AG08396 (cell line): ENCODE data around the gene GCH1.
A peak's percentile ranks its signal among the peaks of the same experiment; 100 is the strongest.
"Not testable (repeated sequence)": the region's sequence is repeated elsewhere in the genome, so short reads cannot be mapped to it uniquely, and the experiment has no call there.

Experiments used
- DNase-seq: peaks from one replicate; pipeline ENCODE4 v3.0.0; 2012; ENCODE audit warnings: low spot score, mixed read lengths

Gene GCH1, protein sequence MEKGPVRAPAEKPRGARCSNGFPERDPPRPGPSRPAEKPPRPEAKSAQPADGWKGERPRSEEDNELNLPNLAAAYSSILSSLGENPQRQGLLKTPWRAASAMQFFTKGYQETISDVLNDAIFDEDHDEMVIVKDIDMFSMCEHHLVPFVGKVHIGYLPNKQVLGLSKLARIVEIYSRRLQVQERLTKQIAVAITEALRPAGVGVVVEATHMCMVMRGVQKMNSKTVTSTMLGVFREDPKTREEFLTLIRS

DNA sequence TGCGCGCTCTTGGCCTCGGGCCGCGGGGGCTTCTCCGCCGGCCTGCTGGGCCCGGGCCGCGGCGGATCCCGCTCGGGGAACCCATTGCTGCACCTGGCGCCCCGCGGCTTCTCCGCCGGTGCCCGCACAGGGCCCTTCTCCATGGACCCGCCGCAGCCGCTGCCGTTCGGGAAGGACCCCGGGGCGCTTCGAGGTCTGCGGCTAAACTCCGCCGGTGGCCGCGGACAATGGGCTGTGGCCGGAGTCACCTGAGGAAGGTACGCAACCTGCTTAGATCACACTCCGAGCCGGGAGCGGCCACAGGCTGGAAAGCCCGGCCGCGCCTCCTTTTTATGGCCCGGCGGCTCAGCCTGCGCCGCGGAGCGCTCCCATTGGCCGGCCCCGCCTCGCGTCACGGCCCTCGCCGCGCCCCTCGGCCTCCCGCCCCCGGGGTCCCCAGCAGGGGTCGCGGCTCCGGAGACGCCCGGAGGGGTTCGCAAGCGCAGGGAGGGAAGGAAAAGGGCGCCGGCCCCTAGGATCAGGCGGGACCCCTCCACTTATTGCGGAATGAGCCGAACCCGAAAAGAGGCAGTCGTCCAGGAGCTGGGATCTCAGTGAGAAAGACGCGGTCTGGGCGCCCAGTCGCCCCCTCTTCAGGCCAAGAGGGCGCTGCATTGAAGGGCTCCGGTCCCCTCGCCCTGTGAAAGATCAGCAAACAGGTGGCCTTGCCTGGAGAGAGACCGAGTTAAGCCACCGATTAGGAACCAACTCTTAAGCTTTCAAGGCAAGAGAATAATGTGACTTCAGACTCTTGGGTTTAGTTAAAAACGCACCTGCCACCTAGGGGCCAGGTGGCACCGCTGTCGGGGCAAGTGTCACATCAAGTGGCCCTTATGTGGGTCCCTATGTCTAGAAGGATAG is at the start of gene GCH1:
Gene GCH1 (minus strand): TSS at position 306 of the 900 bp plus-strand sequence. CDS start 163 bp downstream, at position 143.
- peak; percentile 77 for DNase-seq

DNA sequence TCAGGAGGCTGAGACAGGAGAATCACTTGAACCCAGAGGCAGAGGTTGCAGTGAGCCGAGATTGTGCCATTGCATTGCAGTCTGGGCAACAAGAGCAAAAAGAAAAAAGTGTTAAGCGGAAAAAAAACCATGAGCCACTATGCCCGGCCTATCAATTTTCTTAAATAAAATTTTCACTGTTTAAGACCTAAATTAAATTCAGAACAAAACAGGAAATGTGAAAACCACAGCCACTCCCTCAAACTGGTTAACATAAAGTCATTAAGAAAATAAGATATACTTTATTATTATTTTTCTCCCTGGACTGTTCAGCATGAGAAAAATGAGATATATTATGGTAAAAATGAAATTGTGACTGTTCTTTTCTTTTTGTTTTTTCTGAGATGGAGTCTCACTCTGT is 44.6 kb upstream of the GCH1 start:
- no peak for DNase-seq

DNA sequence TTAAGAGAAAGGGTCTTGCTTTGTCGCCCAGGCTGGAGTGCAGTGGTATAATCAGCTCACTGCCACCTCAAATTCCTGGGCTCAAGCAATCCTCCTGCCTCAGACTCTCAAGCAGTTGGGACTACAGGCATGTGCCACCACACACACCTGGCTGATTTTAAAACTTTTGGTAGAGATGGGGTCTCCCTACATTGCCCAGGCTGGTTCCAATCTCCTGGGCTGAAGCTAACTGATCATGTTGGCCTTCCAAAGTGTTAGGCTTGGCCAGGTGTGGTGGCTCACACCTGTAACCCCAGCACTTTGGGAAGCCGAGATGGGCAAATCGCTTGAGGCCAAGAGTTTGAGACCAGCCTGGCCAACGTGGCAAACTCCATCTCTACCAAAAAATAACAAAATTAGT is 43.9 kb upstream of the GCH1 start:
- no peak for DNase-seq

DNA sequence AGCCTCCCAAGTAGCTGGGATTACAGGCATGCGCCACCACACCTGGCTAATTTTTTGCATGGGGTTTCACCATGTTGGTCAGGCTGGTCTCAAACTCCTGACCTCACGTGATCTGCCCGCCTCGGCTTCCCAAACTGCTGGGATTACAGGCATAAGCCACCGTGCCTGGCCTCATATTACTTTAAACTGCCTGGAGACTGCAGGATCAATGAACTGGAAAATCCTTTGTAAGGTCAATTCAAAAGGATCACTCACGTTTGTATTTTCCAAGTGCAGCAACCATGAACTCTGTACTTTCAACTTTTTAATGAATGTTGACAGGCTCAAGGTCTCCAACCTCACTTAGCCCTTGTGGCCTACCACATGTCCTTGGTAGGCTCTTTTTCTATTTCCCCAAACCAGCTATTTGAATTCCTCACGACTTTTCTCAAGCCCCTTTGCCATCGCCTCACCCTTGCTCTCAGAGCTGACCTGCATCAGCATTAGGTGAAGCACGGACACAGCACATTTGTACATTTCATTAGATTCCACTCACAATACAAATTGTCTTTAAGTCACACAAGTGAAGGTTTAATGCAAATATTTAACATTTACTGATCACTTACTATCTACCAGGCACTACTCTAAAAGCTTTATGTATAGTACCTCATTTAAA is 42.2 kb upstream of the GCH1 start:
- no peak for DNase-seq

DNA sequence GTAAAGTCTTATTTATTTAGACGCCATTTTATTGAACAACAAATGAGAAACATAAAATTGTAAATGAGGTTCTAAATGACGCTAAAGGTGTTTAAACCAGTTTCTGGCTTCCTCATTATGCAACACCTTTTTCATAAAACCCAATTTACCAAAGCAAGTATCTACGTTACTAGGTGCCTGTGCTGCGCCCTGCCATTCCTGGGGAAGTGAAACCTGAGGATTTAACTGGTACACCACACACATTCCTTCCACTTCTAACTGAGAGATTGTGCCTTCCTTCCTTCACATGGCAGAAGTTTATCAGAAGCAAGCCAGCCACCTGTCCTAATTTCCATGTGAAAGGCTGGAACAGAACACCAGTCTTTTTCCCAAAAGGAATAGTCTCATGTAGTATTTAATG is 40.3 kb upstream of the GCH1 start:
- DNase-seq = no peak

DNA sequence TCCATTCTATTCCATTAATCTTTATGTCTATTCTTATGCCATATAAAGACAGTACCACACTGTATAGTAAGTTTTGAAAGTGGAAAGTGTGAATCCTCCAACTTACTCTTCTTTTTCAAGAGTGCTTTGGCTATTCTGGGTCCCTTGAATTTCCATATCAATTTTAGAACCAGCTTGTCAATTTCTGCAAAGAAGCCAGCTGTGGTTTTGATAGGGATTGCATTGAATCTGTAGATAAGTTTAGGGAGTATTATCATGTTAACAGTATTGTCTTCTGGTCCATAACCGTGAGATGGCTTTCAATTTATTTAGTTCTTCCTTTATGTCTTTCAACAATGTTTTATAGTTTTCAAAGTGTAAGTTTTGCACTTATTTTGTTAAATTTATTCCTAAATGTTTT is 34.2 kb upstream of the GCH1 start:
- DNase-seq = no peak

DNA sequence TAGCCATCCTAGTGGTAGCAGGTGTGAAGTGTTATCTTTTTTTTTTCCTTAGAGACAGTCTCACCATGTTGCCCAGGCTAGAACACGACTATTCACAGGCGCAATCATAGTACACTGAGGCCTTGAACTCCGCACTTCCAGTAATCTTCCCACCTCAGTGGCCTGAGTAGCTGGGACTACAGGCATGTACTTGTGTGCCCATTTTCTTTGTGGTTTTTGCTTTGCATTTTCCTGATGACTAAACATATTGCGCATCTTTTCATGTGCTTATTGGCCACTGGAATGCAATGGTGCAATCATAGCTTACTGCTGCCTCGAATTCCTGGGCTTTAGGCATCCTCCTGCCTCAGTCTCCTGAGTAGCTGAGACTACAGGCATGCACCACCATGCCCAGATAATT is 33.3 kb upstream of the GCH1 start:
- DNase-seq = no peak

DNA sequence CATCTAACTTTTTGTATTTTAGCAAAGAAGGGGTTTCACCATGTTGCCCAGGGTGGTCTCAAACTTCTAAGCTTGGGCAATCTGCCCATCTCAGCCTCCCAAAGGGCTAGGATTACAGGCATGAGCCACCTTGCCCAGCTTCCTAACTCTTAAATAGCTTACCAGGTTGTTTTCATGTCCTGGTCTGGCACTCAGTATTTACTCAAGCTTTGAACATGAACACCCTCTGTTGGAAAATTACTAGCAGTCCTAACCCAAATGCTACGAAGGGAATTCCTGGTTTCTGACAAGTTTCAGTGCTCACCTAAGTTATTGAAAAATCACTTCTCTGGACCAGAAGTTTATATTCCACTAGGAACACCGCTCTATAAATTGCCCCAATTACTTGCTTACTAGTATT is 32.5 kb upstream of the GCH1 start:
- DNase-seq = no peak

DNA sequence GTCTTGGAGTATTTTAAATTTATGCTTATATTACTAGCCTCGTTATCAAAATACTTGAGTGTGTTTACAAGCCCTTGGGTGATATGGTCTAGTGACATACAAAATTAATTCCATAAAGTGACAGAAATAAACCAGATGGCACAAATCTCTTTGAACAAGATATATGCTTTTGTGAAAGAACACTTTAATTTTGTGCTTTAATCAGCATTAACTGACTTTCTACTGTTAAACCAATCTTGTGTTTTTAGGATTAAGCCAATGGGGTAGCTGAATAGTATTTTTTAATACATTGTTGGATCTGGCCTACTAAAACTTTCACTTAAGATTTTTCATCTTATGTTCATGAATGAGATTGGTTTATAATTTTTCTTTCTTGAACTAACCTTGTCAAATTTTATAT is 30.4 kb upstream of the GCH1 start:
- no peak for DNase-seq

DNA sequence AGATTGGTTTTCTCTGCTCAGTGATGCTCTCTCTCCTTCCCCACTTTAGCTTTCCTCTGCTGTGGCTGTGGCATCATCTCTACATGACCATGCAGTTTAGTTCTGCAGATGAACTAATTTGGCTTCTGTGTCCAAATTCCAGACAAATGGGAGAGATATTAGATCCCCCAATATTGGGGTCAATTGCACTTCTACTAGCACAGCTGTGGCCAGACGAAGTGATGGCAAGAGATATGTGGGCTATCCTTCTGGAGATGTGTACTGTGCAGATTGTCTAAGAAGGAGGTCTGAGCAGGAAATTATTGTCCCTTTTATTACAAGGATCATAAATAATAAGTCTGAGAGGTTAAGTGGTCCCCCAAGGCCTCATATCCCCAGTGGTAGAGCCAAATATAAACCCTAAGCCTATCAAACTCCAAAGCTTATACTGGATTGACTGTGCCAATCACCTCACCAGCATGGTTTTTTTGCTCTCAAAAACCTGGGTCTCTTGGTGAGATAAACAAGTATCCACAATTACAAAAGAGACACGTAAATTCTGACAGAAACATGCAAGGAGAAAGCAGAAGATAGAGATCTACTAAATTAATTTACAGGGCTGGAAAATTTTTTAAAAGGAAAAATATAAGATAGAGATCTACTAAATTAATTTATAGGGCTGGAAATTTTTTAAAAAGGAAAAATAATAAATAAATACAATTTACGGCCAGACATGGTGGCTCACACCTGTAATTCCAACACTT is 29.1 kb upstream of the GCH1 start:
- no peak for DNase-seq

DNA sequence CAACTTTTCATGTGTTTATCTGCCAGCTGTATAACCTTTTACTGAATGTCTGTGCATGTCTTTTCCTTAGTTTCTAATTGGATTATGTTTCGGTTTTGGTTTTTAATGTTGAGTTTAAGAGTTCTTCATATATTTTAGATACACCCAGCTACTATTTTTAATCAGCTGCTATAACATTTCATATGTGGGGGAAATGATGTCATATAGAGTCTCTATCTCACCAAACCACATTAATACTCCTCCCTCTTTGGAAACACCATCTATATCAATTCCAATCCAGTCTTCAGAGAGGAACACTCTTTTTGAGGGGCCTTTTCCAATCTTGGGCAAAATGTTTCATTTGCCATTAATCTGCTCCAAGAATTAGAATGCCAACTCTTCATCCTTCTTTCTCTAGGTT is 28.5 kb upstream of the GCH1 start:
- DNase-seq = no peak

DNA sequence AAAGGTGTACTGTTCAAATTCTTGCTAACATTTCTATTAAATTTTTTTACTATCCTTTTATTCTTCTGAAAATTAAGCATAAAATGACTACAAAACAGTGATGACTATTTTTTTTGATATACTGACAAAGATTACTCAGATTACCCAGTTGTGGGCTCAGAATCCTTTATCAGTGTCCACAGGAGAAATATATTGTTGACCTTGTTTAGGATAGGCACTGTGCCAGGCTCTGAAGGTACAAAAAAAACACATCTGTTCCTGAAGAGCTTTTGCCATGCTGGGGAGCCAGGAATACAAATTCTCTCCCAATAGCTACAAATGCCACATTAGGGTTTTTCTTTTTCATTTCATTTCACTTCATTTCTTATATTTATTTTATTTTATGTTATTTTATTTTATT is 26.9 kb upstream of the GCH1 start:
- DNase-seq = no peak

DNA sequence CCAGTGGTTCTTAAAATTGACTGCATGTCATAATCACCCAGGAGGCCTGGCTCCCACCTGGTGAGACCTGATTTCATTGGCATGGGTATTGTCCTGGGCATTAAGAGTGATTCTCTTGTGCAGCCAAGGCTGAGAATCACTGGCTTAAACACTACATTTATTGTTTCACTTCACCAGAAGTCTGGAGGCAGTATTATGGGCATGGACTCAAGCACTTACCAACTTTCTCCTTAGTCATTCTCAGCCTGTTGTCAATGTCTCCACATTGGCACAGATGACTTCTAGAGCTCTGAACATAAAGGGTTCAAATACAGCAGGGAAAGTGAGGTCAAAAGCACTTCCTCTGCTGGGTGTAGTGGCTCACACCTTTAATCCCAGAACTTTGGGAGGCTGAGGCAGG is 25.6 kb upstream of the GCH1 start:
- DNase-seq = no peak

DNA sequence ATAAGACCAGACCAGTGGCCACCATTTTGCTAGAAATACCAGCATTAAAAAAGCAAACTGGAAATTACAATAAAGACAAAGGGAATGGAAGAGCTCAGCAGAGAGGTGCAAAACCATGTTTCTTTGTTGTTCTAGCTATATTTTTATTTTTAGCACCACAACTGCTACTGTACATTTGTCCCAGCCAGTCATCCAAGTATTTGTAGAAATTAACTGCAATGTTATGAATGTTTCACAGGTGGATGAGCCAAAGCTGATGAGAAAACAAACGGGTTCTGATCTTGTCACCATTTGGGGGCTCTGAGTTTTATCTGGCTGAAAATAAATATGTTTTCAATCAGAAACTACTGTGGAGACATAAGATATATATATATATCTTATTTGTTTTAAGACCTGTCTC is 24.9 kb upstream of the GCH1 start:
- DNase-seq = no peak

DNA sequence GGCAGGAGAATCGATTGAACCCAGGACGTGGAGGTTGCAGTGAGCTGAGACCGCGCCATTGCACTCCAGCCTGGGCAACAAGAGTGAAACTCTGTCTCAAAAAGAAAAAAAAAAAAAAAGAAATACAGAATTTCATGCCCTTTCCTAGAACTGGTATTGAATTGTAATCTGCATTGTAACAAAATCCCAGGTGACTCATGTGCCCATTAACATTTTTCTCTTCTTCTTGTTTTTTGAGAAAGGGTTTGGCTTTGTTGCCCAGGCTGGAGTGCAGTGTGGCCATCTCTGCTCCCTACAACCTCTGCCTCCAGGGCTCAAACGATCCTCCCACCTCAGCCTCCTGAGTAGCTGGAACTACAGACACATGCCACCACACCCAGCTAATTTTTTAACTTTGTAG is 23.9 kb upstream of the GCH1 start:
- not testable (repeated sequence) for DNase-seq

DNA sequence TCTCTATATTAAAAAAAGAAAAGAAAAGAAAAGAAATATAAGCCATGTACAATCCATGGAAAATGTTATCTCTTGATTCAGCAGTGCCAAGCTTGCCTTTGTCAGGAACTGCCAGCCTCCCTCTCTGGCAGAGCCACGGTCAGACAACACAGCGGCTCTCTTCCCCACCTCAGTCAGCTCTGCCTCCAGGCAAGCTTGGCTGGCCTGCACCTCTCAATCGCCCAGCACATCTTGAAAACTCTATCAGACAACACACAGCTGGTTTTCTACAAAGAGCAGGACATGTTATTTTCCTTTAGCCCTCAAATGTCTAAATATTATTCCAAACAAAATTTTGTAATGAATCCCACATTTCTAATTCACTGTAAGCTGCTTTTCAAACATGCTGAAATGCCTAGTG is 20.0 kb upstream of the GCH1 start:
- DNase-seq = no peak

DNA sequence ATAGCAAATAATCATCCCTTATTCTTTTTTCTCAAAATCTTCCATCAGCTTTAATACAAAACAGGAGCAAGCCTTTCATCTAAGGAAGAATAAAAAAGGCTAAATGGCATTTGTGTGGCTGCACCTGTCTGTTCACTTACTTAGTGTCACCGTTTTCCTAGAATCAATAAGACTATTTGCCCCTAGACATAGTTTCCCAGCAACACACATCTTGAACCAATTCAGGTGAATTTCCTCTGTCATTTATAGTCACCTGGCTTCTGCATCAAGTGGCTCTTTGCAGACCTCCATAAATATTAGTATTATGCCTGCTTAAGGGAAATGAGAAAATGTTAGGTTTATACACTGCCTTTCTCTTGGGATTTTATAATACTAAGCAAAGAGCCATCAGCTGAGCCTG is 17.4 kb upstream of the GCH1 start:
- DNase-seq = no peak

DNA sequence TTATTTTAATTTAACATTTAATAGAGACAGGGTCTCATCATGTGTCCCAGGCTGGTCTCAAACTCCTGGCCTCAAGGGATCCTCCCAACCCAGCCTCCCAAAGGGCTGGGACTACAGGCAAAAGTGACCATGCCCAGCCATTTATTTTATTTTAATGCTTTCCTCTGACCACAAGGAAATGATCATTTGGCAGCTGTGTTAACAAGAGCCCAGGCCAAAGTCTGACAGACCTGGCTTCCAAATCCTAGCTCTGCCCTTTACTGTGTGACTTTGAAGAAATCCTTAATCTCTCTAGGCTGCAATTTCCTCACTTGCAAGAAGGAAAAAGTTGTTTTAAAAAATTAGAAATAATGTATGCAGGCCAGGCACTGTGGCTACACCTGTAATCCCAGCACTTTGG is 16.7 kb upstream of the GCH1 start:
- no peak for DNase-seq

DNA sequence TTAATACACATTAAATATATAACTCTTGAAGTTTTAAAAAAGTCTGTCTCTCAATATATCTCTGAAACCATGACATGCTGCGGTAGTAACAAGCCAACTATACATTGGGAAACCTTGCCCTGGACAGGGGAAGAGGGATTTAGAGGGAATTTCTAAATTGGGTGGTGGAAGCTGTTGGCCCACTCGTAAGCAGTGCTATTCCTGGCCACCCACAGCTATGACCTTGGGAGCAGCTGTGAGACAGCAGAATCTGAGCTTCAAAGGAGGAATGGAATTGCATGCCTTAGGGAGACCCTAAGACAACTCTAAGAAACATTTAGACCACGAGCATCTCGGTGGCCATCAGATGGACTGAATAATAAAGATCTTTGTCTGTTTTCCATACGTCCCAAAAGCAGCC is 15.8 kb upstream of the GCH1 start:
- no peak for DNase-seq

DNA sequence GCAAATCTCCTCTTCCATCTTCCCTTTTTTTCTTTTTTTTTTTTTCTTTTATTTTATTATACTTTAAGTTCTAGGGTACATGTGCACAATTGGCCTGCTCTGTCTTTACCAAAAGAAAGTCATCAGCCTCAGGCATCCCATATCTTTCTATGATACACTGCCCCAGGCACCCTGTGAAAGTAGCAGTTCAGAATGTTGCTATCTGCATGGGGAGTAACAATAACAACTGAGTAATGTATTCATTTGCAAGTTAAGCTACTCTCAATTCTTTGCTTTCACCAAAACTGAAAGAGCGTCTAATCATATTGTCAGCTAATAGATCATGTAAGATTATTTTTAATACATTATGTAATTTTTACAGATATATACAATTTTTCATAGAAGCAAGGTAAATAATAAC is 13.5 kb upstream of the GCH1 start:
- no peak for DNase-seq

DNA sequence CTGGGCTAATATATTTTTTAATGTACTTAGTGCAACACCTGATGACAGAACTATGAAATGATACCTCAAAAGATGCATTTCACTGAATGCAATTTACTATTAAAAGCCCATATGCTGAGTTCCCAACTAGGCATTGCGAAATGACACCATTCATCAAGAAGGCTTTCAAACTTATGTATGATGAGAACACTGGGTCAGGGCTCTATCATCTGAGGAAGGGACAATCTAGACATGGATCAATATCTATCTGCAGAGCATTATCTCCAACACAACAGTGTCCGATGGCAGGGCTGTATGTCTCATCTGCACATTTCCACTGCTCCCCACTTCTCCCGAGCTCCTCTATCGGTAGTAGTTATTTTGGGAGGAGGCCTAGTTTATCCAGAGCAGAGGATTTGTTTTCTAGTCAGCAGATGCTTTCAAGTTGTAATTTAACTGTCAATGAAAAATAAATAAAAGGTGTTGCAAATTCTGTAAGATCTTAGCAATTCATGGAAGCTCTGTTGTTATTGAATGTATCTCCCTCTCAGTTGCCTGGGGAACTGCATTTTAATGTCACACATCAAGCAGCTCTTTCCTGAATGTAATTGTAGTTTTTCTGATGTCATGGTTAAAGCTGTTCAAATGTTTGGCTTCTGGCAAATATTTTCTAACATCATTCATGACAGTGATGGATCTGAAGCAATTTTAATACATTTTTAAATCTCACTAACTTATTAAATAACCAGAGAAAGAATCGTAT is 7.4 kb upstream of the GCH1 start:
- no peak for DNase-seq

DNA sequence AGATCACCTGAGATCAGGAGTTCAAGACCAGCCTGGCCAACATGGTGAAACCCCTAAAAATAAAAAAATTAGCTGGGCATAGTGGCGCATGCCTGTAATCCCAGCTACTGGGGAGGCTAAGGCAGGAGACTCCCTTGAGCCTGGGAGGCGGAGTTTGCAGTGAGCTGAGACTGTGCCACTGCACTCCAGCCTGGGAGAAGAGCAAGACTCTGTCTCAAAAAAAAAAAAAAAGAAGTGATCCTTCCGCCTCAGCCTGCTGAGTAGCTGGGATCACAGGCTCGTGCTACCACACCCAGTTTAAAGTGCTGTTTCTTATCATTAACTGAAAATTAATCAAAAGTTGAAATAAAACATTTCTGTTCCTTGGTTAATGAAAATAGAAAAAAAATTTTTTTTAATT is 6.3 kb upstream of the GCH1 start:
- not testable (repeated sequence) for DNase-seq
